Right hindlimb (tissue), 1 donor: ENCODE measurements around the gene GOLGA2.
"Not testable (repeated sequence)": the region's sequence is repeated elsewhere in the genome, so short reads cannot be mapped to it uniquely, and the experiment has no call there.

ENCODE experiments used
- DNase-seq: peaks from one replicate; pipeline ENCODE4 v3.0.0-alpha.2; 2018

The GOLGA2 gene

DNA sequence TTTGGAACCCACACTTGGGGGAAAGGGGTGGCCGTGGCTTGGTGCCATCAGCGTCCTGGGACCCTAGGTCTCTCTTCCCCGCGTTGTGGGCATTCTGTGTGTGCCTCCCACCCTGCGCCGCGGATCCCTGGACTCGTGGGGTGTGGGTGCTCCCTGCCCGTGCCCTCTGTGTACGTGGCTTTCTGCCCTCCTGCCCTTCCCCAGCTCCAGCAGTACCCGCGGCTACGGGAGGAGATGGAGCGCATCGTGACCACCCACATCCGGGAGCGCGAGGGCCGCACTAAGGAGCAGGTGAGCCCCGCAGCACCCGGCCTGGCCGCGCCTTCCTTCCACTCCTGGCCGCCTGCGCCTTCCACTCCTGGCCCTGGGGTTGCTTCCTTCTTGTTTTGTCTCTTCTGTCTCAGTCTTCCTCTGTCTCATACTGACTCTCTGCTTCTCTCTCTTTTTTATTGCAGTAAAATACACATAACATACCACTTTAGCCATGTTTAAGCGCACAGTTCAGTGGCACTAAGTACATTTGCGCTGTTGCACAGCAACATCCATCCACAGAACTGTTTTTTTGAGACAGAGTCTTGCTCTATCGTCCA lies 41.9 kb downstream of the GOLGA2 start:
- DNase-seq, result no peak

DNA sequence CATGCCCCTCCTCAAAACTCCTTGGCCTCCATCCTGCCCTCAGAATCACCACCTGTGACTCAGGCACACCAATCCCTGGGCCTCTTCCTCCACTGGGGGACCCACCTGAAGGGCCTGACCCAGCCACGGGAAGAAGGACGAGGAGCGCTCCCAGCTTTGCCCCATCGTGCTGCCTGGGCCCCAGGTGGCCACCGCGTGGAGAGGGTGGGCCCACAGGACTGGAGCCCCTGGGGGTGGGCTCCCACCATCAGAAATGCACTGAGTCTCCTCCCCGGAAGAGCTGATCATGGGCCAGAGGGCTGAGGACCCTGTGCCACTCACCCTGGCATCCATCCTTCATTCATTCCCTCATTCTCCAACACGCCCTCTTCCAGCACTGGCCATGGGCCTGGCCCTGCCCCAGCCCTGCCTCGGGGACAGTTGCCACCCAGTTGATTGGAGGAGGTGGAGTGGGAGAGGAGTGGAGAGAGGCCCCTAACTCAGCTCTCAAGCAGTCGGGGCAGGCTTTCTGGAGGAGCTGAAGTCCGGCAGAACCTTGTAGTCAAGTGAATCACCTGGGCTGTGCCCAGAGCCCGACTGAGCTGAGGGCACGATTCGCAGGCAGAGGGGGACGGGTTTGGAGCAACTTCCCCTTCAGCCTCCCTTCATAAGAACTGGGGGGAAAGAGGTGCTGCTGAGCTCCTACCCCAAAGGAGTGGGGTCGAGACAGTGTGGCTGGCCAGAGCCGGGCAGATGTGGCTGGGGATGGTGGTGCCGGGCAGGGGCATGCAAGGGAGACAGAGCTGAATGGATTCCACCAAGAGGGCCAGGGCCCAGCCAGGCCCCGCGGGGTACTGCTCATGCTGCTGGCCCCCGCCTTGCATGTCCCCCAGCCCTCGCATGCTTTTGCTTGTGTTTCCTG lies 43.0 kb downstream of the GOLGA2 start:
- no peak for DNase-seq

DNA sequence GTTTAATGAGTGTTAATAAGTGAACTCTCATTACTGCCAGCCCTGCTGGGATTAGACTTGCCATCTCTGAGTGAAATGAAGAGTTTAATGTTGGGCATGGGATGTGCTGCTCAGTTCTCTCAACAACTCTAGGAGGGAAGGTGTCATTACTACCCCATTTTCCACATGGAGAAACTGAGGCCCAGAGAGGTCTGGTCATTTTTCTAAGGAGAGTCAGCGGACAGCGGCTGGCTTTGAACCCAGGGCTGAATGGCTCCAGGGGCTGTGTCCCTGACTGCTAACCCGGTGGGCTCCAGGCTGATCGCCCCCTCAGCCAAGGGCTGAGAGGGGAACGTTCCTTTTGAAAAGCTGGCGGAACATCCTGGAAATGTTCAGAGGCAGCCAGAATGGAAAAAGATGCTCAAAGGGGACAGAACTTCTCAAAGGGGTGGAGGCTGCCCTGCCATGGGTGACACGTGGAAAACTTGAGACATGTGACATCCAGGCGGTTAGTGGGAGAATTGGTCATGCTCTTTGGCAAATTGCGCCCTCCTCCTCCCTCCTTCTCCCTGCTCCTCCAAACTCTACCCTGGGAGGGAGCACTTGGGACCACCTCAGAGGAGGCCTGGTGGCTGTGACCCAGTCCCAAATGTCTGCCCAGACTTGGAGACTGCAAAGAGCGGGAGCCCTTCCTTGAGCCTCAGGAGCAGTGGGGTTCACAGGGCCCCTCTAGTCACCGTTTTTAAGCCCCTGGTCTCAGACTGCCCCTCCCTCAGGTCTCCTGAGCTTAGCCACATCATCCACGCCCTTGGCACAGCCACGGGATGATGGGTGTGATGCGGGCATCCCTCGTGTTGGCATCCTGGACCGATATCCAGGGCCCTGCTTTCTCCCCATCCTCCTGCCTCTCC lies 43.9 kb downstream of the GOLGA2 start:
- peak; percentile 86 for DNase-seq

DNA sequence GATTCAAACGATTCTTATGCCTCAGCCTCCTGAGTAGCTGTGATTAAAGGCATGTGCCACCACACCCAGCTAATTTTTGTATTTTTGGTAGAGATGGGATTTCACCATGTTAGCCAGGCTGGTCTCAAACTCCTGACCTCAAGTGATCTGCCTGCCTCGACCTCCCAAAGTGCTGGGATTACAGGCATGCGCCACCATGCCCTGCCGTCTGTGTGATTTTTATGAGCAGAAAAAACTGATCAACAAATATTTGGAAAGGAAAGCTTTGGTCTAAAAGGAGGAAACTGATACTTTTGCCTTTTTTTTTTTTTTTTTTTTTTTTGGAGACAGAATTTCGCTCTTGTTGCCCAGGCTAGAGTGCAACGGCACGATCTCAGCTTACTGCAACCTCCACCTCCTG lies 44.9 kb downstream of the GOLGA2 start:
- DNase-seq, result not testable (repeated sequence)

DNA sequence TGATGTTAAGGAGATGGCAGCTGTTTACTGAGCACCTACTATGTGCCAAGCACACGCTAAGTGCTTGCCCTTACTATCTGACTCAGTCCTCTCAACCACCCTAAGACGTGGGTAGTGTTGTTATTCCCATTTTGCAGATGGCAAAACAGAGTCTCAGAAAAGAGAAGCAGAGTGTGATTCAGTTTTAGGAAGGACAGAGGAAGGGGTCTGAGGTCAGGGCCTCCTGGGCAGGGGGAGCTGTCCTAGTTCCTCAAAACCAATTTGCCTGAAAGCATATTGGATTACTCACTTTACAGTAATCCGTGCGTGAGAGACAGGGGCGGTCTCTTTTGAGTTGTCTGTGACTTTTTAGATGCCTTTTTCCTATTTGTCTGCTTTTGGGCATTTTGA lies 49.4 kb downstream of the GOLGA2 start:
- no peak for DNase-seq

DNA sequence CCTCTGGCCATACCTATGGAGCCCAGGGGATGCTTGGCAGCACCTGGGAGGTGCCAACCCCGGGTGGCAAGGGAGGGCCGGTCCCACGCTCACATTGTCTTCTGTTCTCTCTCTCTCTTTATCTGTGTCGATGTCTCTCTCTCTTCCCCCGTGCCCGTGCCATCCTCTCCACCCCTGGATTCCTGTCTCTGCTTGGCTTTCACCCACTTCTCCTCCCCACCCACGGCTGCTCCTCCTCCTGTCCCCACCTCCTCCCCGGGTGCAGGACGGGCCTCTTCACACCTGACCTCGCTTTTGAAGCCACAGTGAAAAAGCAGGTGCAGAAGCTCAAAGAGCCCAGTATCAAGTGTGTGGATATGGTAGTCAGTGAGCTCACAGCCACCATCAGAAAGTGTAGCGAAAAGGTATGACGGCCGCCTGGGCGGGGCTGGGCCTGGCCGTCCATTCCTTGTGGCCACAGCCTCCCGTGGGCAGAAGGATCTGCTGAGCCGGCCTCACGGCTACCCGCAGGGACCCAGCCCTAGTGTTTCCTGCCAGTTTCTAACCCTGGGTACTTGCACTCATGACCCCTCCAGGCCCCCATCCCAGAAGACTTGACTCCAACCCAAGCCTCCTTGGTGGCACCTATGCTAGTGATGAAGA lies 49.9 kb downstream of the GOLGA2 start:
- DNase-seq, result no peak

DNA sequence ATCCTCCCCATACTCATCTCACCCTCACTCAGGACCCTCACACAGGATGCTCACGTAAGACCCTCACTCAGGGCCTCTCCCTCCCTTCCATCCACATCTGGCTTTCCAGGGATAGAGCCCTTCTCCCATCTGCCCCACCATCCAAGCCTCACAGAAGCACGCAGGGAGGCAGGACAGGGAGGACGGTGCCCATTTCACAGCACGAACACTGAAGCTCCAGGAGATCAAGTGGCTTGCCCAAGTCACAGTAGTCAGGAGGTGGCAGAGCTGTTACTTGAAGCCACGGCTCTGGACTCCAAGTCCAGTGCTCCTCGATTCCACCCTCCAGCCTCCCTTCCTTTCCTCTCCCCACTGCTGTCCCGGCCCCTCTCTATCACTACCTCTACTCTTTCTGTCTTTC lies 50.9 kb downstream of the GOLGA2 start:
- no peak for DNase-seq

DNA sequence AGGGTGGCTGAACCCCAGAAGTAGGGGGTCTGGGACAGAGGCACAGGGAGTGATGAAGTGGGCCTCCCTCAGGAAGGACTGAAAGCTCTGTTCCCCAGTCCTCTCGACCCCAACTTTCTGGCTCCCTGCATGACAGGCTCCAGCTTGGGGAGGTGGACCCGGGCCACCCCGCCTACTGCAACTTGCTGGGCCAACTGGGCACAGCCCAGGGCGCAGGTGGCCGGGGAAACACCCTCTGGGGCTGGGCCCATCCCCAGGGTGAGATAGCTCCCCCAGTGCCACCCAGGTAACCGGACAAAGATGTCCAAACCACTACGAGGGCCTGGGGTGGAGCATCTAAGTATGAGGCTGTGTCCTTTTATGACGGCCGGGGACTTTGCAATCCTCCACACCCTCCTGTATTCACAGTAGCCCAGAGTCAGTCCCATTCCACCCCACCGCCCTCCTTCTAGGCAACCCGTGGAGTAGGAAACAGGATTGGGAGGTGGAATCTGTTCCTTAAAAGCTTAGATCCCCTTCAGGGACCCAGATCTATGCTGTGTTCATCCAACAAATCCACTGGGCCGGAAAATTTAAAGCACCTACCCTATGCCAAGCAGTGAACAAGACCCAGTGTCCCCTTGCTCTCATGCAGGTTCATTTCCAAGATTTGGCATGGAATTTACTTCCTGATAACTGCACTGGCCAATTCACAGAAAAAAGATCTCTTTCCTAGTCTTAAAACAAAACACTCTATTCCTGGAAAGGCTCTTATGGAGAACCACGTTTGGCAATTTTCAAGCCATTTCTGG lies 52.7 kb downstream of the GOLGA2 start:
- DNase-seq, result no peak

DNA sequence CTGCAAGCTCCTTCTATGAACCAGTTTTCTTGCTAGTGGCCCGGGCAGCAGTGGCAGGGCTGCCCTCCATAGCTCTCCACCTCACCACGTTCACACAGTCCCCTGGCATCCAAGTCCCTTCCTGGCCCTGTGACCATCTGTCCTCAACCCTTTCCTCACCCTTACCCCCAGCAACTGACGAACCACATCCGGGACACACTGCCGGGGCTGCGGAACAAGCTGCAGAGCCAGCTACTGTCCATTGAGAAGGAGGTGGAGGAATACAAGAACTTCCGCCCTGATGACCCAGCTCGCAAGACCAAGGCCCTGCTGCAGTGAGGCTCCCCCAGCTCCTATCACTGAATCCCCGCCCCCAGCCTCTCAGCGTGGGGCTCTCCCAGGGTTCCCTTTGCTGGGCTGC lies 53.8 kb downstream of the GOLGA2 start:
- DNase-seq, result no peak

DNA sequence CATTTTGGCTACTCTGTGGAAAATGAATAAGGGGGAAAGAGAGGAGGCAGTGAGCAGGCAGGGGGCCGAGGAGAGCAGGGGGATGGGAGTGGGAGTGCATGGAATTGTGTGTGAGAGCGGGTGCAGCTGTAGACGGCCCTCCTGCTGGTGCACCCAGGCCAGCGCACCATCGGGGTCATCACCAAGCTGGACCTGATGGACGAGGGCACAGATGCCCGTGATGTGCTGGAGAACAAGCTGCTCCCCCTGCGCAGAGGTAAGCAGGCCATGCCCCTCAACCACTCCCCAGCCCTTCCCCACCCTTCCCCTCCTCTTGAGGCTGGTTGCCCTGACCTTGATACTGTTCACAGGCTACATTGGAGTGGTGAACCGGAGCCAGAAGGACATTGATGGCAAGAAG lies 56.0 kb downstream of the GOLGA2 start:
- DNase-seq, result no peak

DNA sequence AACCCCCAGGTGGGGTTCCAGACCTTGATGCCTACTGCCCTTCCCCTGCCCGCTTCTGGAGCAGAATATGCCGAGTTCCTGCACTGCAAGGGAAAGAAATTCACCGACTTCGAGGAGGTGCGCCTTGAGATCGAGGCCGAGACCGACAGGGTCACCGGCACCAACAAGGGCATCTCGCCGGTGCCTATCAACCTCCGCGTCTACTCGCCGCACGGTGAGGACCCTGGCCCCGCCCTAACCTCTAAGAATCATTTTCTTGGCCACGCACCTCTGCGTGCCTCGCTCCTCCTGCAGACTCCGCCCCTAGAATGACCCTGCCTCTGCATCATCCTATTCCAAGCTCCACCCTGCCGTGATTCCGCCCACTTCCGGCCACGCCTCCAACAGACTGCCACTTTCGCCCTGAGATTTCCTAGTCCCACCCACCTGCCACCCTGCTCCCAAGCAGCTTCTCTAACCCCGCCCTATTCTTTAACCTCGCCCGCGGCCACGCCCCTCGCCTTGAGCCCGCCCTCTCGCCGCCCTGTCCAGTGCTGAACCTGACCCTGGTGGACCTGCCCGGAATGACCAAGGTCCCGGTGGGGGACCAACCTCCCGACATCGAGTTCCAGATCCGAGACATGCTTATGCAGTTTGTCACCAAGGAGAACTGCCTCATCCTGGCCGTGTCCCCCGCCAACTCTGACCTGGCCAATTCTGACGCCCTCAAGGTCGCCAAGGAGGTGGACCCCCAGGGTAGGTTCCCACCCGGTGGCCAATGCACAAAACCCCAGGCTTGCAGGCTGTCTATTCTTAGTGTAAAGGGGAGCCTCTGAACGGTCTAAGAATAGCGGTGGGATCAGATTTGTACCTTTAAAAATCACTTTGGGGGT lies 57.1 kb downstream of the GOLGA2 start:
- DNase-seq, result peak; percentile 91

DNA sequence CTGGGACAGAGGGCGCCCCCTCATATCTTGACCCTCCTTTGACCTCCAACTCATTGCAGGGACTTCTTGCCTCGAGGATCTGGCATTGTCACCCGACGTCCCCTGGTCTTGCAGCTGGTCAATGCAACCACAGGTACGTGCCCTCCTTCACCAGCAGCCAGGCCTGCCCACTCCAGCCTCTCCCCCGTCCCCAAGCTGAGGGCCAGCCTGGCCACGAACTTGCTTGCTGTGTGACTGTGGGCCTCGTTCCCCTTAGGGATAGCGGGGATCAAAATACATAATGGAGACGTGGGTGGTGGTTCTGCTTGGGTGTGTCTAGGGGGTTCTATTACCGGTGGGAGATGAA lies 57.7 kb downstream of the GOLGA2 start:
- no peak for DNase-seq

DNA sequence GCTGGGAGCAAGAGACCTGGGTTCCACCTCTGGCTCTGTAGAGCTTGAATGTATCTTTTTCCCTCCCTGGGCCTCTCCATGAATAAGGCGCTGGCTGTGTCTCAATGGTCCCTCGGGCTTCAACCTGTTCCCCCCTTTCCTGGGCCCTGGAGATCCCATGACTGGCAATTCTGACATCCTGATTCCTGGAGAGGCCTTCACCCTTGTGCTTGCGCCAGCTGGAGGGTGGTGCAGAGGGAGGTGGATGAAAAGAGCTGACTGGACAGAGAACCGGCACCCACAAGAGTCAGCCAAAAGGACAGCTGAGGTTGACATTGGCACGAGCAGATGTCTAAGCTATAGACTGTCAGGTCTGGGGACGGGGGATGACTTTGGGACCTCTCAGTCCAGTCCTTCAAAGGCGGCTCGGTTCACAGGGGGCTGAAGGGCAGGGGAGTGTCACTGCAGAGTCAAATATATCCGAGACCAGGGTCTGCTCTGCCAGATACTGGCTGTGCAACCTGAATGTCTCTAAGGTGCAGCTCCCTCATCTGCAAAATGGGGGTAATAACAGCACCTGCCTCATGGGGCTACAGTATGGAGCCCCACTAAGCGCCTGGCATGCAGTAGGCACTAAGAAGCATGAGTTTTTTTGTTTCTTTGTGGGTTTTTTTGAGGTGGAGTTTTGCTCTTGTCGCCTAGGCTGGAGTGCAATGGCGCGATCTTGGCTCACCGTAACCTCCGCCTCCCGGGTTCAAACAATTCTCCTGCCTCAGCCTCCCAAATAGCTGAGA lies 58.8 kb downstream of the GOLGA2 start:
- DNase-seq, result no peak

DNA sequence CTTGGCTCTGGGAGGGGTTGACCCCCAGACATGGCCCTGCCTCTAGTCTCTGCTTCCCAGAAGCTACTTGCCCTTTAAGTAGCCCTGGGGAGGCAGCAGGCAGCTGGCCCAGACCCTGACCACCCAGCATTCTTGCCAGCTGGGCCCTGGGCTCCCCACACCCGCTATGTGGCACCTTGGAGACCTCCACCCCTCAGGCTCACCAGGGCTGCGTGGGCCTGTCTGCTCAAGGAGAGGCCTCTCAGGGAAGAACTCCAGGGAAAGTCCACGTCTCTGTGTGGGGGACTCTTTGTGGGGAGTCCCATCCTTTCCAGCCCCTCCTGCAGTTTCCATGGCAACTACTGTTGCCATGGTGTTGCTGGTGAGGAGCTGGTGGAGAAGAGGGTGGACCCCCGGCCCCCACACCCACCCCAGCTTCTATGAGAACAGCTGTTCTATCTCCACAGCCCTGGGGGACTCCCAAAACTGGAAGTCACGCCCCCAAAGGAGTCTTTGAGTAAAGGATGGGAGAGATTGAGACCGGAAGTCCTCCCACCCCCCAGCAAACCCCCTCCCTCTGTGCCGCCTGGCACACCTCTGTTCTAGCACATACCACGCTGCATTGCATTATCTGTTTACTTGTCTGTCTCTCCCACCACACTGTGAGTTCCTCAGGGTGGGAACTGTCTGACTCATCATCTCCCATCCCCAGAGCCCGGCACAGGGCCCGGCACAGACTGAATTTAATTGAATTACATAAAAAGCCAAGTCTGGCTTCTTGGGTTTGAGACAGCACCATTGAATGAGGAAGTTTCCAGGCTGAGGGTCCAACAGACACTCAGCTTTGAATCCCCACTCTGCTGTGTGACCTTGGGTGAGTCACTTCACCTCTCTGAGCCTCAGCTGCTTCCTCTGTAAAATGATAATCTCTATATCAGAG lies 60.1 kb downstream of the GOLGA2 start:
- DNase-seq, result no peak

DNA sequence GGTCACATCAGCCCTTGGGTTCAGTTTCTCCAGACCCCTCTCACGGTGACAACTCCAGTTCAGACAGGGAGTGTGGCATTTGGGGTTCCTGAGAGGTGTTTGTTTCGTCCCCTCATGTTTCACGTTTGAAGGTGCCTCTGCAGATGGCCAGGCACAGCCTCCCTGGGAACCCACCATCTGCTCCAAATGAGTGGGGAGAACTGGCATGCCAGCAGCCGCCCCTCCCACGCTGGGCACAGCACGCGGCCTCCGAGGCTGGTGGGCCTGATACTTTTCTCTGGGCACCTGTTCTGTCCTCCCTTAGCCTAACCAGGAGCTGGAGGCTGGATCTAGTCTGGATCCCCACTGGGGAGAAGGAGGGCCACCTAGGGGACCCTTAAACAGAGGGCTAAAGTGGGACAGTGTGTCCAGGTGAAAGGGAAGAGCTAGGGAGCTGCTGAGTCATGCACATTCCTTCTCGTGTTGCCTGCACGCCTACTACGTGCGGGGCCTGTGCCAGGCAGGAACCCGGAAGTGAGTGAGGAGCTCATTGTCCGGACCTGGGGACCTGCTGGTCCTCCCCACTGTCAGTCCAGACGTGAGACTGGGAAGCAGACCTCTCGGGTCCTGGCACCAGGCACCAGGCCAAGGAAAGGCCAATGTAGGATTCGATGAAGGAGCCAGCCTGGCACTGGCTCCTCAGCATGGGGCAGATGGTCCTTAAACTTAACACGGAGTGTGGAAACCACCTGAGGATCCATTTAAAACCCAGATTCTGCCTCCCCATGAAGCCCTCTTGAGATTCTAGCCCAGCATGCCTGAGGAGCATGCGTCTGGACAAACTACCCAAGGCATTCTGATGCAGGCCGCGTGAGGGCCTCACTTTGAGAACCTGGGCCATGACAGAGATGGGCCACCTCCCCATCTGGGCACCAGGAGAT lies 61.0 kb downstream of the GOLGA2 start:
- DNase-seq, result no peak

DNA sequence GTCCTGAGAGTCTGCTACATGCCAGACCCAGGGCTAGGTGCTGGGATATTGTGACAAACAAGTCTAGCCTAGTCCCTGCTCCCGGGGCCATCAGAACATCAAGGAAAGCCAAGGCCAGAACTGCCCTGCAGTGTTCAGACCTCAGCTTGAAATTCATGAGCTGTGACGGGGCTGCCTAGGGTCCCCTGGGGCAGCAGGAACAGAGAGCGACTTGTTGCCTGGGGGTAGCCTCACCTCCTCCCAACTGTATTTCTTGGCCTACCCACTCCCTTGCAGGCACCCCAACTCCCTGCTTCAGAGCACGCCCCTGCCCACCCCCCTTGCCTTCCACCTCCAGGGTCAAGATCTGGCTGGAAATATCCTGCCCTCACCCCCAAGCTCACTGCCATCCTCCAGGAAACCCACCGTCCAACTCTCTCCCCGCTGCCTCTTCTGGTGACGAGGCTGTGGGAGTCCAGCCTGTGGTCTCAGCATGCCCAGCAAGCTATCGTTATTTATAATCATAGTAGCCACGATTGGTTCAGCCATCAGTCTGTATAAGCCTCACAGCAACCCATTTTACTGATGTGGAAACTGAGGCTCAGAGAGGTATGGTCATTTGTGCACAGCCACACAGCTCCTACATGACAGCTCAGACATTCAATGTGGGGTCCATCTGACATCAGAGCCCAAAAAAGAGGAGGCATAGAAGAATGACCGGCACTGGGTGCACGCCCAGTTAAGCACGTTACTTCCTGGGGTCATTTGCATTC lies 61.9 kb downstream of the GOLGA2 start:
- DNase-seq, result no peak

DNA sequence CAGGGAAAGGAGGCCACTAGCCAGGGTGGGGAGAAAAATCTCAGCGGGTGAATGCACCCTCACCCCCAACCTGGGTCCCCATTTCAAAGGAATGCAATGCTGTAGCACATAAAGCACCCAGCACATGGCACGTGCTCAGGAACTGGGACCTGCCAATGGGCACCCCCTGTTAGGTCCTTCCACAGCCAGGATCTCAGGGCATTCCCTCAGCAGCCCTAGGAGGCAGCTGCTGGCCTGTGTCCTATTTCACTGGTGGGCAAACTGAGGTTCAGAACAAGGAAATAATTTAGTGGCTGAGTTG lies 63.9 kb downstream of the GOLGA2 start:
- no peak for DNase-seq
